HFF-Myc (cell line): ENCODE data around the gene FARP1.

Experiments
- DNase-seq: peaks from one replicate; pipeline ENCODE4 v3.0.0-alpha.2; 2011; ENCODE audit warnings: low read depth; ENCODE audit errors: extremely low read depth
- H3K4me3 ChIP-seq: replicated peaks from 2 replicates; pipeline ENCODE4 v1.5.1; 2011; ENCODE audit warnings: low read depth, mild to moderate bottlenecking, control low read depth, low read length
- TF ChIP-seq, protein P1 (sequence below): IDR thresholded peaks from 2 replicates; pipeline ENCODE4 v1.5.1; 2012; ENCODE audit warnings: mild to moderate bottlenecking, low read depth, low read length, control low read depth; ENCODE audit errors: missing control alignments

Gene FARP1

DNA sequence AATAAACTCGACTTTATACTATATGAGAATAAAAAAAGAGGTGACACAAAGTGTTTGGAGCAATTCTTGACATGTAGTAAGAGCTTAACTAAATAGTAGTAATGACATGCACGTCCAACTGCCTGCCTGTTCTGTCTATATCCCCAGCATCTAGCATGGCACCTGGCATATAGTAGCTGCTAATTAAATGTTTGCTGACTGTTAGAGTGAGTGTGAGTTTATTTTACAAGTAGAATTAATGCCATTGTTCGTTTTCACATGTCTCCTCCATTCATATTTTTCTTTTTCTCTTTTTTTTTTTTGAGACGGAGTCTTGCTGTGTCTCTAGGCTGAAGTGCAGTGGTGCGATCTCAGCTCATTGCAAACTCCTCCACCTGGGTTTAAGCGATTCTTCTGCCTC, 72.6 kb downstream of the FARP1 start:
- DNase-seq, result no peak
- no peak overlapping the region for H3K4me3 ChIP-seq
- TF ChIP-seq, protein P1, sequence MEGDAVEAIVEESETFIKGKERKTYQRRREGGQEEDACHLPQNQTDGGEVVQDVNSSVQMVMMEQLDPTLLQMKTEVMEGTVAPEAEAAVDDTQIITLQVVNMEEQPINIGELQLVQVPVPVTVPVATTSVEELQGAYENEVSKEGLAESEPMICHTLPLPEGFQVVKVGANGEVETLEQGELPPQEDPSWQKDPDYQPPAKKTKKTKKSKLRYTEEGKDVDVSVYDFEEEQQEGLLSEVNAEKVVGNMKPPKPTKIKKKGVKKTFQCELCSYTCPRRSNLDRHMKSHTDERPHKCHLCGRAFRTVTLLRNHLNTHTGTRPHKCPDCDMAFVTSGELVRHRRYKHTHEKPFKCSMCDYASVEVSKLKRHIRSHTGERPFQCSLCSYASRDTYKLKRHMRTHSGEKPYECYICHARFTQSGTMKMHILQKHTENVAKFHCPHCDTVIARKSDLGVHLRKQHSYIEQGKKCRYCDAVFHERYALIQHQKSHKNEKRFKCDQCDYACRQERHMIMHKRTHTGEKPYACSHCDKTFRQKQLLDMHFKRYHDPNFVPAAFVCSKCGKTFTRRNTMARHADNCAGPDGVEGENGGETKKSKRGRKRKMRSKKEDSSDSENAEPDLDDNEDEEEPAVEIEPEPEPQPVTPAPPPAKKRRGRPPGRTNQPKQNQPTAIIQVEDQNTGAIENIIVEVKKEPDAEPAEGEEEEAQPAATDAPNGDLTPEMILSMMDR, result no peak

DNA sequence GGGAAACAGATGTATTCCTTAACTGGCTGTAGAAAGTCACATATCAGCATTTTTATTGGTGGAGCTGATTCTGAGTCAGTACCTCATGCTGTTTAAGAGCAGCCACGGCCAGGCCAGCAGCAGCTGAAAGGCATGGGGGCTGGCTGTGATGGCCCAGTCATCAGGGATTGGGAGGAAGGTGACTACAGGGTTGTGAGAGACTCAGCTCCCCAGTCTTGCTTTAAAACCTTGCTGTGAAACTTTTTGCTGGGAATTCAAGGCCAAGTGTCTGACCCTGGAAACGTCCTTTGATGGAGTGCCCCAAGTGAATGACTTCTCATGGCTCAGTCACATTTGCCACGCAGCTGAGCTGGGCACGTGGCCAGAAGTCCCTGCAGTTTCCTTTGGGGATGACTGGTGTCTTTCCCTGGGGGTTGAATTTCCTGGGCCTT, 73.3 kb downstream of the FARP1 start:
- peak; percentile 73 for DNase-seq
- H3K4me3 ChIP-seq, result no peak overlapping the region
- TF ChIP-seq, protein P1, result no peak

DNA sequence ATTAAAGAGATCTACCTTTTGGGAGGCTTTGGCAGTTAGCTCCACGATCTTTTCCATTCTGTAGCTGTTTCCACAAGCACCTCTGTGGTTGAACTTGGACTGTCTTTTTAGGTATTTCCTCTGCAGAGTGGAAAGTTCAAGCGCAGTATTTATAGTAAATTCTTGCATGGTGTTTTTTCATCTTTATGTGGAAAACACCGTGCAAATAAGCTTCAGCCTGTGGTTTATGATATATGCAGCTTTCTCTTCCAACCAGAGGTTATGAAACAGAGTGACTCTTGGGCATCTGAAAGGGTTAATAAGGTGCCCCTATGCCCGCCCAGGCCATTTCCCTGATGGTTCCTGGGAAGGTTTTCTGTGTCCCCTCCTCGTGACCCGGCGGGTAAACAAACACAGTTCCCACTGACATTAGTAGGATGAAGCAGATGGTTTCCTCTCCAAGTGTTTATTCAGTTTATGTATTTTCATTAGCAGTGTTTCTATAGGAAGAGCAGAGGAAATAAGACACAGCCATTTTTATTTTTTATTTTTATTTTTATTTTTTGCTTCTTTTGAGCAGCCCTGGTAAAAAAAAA, 73.9 kb downstream of the FARP1 start:
- no peak for DNase-seq
- no peak overlapping the region for H3K4me3 ChIP-seq
- TF ChIP-seq, protein P1, result no peak

DNA sequence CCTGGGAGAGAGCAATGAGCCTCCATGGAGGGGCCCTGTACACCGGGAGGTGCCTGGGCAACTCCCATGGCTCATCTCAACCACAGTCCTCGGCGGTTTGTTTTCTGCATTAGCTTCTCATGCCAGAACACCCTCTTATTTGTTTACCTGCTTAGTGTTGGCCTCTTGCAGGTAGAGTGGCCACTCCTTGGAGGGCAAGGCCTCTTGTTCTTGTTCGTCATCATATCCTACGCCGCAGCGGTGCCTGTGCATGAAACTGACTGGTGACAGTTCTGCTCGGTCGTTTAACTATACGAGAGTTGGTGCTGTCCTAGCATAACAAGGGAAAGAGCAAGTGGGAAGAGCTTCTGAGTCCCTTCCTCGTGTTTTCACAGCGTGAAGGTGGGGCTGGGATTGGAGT, 74.7 kb downstream of the FARP1 start:
- TF ChIP-seq, protein P1, result no peak
- DNase-seq, result no peak
- H3K4me3 ChIP-seq, result no peak overlapping the region

DNA sequence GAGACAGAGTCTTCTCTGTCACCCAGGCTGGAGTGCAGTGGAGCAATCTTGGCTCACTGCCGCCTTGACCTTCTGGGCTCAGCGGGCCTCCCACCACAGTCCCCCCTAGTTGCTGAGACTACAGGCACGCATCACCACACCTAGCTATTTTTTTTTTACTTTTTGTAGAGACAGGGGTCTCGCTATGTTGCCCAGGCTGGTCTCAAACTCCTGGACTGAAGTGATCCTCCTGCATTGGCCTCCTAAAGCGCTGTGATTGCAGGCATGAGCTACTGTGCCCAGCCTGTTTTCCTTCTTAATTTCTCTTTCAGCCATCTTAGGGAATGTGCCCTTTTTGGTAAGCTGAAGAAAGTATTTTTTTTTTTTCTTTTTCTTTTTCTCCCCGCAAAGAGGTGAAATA, 76.8 kb downstream of the FARP1 start:
- DNase-seq, result no peak
- TF ChIP-seq, protein P1, result no peak
- no peak overlapping the region for H3K4me3 ChIP-seq

DNA sequence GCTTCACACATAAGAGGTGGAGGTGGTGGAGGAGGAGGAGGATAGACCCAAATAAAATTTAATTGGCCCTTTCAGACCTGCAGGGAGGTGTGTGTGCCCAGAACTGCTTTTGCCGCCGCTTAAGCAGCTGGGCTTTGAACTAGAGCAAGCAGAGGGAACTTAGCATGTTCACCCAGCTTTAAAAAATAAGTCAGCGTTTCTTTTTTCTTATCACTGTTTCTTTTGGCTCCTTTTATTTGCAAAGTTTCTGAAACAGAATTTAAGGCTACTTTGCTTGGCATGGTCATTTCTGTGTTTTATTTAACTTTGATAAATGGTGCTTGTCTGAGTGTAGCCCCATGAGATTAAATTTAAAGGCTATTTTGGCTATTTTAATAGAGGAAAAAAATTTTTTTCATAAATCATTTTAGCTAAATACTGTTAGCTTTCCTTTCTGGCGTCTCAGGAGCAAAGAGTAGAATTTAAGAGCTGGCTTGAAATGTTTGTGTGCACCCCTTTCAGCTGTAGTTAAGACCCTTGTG, 77.4 kb downstream of the FARP1 start:
- no peak overlapping the region for H3K4me3 ChIP-seq
- TF ChIP-seq, protein P1, result no peak
- no peak for DNase-seq

DNA sequence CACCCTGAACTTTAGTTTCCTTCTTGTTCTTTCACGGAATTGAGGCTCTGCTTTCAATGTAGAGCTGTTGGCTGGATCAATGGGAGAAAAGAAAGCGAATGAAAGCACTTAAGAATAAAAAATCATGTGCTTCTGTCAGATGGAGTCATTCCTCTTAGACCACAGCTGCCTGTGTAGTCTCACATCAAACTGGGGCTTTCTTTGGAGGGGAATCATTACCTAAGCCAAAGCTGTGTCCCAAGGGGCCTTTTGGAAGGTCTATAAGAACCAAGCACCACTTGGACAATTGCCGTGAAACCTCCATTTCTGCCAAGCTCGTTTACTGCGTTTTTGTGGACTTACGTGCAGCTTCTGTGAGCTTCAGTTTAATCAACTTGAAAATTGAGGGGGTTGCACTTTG, 78.3 kb downstream of the FARP1 start:
- no peak overlapping the region for H3K4me3 ChIP-seq
- TF ChIP-seq, protein P1, result no peak
- DNase-seq, result no peak
